22Rv1 (cell line): ENCODE data around the gene GDF7.
A peak's percentile ranks its signal among the peaks of the same experiment; 100 is the strongest.

ENCODE experiments used
- H3K27ac ChIP-seq: fragments of 450-650 bp; 2 replicates; pipeline ENCODE4 v1.5.1; 2017
- ZFX ChIP-seq: fragments of 450-650 bp; IDR thresholded peaks from 2 replicates; pipeline ENCODE4 v1.6.1; 2017; ENCODE audit warnings: antibody characterized with exemption, borderline replicate concordance
- TF ChIP-seq, protein P1 (sequence below): fragments of 450-650 bp; IDR thresholded peaks from 2 replicates; pipeline ENCODE4 v1.5.1; 2017; ENCODE audit warnings: mild to moderate bottlenecking

GDF7 gene

DNA sequence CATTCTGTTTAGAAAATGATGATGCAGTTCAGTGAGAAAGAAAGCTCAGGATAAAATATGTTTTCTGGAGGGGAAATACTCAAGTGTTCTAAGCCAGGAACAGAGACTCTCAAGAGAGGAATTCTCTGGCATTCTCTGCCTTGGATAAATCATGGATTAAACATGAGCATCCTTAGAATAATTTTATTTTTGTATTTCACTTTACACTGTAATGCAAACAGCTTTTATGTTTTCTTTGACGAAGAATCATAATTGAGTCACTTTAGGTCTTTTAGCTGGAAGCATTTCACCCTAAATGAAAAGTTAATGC lies 11.1 kb downstream of the GDF7 start:
- H3K27ac ChIP-seq = no peak overlapping the region
- TF ChIP-seq, protein P1, sequence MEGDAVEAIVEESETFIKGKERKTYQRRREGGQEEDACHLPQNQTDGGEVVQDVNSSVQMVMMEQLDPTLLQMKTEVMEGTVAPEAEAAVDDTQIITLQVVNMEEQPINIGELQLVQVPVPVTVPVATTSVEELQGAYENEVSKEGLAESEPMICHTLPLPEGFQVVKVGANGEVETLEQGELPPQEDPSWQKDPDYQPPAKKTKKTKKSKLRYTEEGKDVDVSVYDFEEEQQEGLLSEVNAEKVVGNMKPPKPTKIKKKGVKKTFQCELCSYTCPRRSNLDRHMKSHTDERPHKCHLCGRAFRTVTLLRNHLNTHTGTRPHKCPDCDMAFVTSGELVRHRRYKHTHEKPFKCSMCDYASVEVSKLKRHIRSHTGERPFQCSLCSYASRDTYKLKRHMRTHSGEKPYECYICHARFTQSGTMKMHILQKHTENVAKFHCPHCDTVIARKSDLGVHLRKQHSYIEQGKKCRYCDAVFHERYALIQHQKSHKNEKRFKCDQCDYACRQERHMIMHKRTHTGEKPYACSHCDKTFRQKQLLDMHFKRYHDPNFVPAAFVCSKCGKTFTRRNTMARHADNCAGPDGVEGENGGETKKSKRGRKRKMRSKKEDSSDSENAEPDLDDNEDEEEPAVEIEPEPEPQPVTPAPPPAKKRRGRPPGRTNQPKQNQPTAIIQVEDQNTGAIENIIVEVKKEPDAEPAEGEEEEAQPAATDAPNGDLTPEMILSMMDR = no peak
- TF ChIP-seq ZFX = no peak

DNA sequence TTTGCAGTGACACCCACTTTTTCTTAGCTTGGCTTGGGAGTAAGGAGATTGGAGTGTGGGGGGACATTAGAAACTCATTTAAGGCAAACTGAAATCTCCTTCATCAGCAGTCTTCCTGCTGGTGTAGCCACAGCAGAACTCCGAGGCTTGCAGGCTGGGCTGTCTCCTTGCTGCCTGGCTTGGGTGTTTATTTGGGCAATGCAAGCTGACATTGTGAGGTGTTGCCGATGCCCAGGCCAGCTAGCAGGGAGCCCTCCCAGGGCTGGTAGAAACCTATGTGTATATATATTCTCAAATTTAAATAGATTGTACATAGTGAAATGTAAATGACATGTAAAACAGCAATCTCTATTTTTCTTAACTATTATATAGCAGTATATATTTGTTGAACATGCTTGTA lies 11.8 kb downstream of the GDF7 start:
- no peak for TF ChIP-seq ZFX
- TF ChIP-seq, protein P1 = no peak
- H3K27ac ChIP-seq = no peak overlapping the region

DNA sequence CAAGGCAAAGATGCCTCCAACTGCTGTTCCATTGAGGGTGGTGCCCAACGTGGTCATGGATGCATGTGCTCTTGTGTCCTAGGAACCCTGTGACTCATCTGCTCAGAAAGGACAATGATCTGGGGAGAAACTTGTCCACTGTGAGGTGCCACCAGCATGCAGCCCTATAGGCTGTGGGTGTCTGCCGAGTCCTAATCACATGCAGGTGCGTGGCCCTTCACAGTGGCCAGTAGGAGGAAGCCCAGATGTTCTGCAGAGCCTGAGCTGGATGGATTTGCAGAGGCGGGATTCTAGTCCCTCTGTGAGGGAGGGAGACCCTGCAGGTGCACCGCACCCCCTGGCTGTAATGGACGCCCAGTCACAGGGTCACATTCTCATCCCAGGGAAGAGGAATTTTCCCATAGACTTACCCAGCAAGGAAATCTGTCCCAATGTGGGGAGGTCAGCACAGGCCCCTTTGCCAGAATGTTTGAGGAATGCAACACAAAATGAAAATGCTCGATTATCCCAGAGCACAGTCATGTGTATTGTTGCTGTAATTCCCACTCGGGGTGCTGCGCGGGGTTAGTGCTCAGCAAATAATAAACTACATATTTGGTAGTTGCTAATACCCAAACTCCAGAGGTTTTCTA lies 13.9 kb downstream of the GDF7 start:
- TF ChIP-seq, protein P1 = no peak
- no peak for TF ChIP-seq ZFX
- H3K27ac ChIP-seq = no peak overlapping the region

- TF ChIP-seq ZFX = no peak
- TF ChIP-seq, protein P1 = peak; percentile 70
- H3K27ac ChIP-seq = no peak overlapping the region
These were observed 15.4 kb downstream of the GDF7 start for GRCh38 chr2:20682167-20682920.

DNA sequence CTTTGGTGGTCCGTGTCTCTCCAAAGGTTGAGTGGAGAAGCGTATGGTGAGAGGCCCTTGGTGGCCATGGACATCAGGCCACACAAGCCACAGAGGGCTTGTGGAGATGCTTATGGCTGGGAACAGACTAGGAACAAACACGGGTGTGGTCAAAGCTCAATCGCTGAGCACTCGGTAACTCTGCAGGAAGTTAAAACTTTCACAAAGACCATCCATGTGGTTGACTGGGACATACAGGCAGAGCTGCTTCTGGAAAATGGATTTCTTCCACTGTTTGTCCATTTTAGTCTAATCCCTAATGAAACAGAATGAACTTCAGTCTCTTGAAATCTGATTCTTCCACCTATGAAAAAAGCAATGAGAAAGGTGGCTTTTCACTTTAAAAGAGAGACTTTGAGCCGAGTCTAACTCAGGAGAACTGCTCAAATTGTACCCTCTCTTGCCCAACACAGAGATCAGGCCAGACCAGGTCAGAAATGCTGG lies 17.7 kb downstream of the GDF7 start:
- H3K27ac ChIP-seq = no peak overlapping the region

DNA sequence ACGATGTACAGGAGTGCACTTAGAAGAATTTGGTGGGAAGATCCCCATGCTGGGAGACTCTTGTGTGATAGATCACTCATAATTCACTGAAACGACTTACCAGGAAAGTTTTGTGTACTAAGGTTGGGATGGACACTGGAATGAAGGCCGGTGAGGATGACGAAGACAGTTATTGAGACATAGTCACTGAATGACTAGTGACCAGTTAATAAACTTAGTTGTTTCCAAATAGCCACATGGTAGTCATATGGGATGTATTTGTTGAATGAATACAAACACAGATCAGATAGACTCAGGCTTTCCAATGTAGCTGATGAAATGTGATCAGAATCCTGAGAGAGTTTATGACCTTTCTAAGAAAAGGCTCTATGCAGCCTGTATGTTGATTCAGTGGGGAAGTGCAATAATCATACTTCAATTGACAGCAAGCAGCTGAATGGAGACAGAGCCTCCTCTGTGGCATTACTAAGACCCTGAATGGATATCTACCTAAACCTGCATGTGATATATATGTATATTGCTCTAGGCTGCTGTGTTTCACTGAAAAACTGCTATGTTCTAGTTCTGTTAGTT lies 20.4 kb downstream of the GDF7 start:
- H3K27ac ChIP-seq = no peak overlapping the region
- TF ChIP-seq, protein P1 = no peak
- TF ChIP-seq ZFX = no peak

More for the DNA sequence above, 17.7 kb downstream of the GDF7 start:
- no peak for TF ChIP-seq ZFX
- TF ChIP-seq, protein P1 = no peak
